Measurements from ENCODE around the gene FLOT1.

The FLOT1 gene

DNA sequence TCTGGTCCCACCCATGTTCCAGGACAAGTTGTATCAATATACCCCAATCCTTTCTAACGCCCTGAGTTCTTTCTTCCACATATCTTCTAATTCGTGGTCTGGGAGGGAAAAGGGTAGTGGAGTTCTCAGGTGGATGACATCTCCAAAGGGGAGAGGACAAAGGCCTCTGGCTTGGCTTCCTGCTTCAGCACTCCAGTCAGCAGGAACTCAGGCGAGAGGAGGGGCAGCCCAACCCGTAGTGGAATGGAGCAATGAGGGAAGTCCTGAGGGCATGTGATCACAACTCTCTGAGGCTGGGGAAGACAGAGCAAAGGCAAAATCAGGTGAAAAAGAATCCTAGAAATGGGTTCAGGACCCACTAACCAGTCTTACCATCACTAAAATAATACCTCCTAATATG lies 42.1 kb downstream of the FLOT1 start:
- DNase-seq (ENCODE audit: low read depth, low spot score): no peak

DNA sequence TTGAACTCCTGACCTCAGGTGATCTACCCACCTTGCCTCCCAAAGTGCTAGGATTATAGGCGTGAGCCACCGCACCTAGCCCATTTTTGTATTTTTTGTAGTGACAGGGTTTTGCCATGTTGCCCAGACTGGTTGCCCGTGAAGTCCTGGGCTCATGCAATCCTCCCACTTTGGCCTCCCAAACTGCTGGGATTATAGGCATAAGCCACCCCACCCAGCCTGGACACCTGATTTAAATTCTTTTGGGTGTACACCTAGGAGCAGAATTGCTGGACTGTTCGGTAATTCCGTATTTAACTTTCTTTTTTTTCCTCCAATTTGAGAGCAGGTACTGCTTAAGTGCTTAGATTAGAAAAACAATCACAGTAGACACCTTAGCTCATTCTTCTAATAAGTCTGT lies 46.1 kb downstream of the FLOT1 start:
- DNase-seq (ENCODE audit: low read depth, low spot score): no peak

DNA sequence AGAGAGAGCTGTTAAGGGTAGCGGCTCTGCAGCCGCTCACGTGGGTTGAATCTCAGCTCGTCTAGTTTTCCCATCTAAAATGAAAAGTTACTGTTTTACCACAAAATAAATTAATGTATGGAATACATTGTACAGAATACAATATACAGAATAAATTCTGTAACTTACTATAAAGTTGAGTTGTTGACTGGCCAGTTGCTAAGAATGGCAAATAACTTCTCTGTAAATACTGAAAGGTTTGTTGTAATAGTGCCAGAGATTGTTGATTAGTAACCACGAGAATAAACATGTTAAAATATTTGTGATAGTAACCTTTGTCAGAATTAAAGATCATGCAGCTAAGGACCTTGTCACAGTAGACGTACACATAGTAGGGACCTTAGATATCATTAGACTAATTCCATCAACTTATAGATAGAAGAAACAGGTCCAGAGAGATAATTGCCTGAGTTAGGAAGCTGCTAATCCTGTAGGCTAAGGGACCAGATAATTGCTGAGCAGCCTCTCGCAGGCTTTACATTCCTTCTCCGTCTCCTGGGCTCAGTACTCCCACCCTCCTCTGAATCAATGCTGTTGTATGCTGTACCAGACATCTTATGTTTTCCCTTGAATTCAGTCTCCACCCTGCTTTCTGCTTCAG lies 51.2 kb downstream of the FLOT1 start:
- DNase-seq (ENCODE audit: low read depth, low spot score): no peak

DNA sequence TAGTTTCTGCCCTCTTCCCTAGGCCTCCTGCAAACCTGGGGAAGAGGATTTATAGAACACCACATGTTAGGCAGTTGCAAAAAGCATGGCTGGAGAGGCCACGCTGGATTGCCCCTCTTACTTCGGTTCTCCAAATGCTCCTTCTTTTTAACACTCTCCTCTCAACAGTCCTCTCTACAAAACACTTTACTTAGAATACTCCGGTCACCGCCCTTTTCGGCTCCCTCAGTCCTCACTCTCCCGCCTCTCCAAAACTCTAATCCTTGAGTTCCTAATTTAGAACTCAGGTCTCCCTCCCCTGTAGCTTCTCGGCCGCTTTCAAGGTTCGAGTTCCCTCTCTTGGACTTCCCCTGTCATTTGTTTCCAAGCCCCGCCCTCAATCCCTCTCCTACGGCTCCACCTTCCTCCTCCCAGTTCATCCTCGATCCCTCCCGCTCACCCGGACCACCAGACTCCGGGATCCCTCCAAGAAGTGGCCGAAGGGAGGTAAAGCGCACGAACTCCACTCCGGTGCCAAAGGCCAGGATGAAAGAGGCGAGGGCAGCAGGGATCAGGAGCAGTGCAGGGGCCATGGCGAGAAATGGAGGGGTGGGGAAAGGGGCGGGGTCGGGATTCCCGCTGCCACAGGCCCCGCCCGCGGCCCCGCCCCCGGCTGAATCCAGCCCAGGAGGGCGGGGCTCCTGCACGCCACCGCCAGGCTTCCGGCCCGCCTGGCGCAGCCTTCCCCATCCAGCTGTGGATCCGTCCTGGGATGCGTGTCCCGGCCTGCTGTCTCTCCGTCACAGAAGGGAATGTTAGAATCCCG lies 51.9 kb downstream of the FLOT1 start, which contains the start of gene NRM:
TSS of gene NRM (minus strand) at position 582 of the 805 bp plus-strand sequence. CDS start at position 572, 10 bp downstream.
- DNase-seq (ENCODE audit: low read depth, low spot score): no peak

DNA sequence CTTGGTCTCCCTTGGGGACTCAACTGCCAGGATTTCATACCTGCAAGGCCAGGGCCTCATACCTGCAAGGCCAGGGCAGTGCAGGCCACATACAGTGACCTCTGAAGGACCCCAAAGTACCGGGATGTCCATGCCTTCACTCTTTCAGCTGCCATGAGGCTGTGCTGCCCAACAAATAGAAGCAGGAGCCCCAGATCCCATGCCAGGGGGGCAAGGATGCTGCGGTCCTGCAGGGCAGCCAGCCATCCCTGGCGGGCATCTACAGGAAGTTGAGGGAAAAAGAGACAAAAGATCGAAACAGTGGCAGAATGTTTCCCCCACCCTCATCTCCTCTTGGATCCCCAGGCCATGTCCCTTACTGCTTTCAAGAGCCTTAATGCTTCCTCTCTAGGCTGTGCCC lies 52.5 kb downstream of the FLOT1 start:
- no peak for DNase-seq (ENCODE audit: low read depth, low spot score)

DNA sequence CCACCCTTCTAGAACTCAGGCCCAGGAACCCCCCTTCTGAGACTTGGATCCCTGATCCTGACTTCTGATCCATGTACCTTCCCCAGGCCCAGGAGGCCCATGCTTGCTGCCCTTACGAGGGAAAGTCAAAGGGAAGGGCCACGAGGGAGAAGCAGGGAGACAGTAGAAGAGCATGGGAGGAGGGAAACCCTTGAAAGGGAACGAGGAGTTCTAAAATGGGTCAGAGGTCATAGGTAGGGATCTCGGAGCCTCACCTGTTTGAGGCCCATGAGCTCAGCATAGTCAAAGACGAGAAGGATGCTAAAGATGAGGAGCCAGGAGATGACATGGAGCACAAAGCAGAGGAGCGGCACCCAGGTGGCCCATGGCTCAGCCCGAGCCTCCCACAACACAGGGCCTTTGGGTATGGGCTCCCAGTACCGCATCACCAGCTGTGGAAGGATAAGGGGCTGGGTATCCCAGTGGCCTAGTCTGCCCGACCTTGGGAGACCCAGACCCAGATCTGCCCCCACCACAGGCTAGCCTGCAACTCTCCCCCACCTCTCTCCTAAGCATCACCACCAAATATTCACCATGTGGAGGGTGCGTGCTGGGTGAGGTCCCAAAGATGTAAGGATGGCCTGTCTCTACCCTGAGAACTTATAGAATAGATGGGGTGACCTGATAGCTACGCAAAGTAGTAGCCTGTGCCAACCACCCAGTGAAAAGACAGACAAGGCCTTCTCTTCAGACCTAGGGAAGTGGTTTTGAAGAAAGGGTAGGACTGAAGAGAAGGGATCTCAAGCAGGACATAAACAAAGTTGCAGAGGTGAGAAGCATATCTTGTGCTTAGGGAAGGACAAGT lies 53.2 kb downstream of the FLOT1 start:
- DNase-seq (ENCODE audit: low read depth, low spot score): no peak

DNA sequence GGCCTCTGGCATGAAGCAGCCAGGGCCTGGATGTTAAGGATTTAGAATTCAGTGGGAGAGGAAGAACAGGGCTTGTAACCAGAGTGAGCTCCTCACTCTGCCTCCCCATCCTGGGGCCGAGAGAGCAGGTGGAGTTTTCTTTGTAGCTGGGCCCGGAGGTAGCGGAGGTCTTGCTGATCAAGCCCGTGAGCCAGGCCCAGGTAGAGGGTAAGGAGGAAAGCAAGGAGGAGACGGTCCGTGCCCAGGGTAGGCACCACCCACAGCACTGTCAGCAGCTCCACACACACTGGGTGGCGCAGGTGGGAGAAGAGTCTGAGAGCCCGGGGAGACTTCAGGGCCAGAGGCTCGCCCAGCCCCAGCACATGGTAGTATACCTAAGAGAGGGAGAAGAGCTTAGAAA lies 53.9 kb downstream of the FLOT1 start:
- no peak for DNase-seq (ENCODE audit: low read depth, low spot score)

DNA sequence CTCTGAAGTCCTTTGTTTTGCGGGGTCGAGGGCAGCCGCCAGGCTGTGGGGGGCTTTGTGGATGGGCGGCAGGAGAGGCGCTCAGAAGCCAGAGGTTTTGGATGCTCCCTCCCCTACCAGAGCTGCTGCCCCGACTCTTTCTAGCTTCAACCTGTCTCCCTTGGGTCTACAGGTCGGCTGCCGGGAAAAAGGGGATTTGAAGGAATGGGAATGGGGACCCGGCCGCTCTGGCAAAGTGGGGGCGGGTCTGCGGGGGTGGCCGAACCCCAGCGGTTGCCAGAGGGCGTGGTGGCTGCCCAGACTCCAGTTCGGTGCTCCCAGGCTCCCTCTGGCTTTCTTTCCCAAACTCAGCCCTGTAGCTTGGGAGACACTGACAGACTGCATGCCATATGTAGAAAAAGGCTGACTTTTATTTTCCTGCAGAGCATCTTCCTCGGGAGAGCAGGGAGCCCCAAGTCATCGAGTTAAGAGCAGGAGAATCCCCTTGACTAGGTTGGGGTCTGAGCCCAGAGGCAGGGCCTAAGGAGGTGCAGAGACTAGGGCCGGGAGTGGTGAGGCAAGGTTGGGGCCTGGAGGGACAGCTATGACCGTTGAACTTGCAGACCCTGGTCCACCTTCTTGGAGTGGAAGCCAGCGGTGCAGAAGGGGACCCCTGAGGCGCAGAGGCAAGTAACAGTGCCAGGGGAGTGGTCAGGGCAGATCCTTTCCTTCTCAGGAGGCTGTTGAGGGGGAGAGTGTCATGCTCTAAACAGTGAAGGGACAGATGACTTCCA lies 54.6 kb downstream of the FLOT1 start:
- DNase-seq (ENCODE audit: low read depth, low spot score): no peak

DNA sequence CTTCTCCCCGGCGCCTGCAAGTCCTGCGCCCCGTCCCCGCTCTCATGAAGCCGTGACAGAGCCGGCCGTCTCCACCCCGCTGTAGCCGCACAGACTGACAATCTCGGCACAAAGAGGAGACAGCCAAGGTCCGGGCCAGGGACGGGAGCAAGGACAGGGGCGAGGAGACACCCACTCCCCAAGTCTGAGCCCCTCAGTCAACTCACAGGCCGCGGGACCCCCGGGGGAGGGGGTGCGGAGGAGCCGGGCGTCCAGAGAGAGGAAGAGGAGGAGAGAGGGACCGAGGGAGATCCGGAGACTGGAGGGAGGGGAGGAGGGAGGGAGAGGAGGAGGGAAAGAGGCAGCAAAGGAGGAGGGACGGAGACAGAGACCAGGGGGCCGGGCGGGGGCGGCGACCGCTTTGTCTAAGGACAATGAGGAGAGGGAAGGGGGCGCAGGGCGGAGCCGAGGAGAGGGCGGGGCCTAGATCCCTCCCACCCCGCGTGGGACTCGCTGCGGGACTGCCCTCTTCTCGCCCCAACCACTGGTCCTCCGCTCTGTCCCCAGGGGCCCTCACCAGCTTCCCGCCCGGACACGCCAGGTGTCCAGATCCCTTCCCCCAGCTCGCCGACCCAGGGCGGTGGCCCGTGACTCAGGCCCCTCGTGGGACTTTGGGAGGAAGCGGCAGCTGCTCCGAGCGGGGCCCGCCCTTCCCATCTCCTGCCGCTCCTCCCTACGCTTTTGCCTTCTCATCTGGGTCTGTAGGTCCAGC lies 55.4 kb downstream of the FLOT1 start:
- no peak for DNase-seq (ENCODE audit: low read depth, low spot score)

DNA sequence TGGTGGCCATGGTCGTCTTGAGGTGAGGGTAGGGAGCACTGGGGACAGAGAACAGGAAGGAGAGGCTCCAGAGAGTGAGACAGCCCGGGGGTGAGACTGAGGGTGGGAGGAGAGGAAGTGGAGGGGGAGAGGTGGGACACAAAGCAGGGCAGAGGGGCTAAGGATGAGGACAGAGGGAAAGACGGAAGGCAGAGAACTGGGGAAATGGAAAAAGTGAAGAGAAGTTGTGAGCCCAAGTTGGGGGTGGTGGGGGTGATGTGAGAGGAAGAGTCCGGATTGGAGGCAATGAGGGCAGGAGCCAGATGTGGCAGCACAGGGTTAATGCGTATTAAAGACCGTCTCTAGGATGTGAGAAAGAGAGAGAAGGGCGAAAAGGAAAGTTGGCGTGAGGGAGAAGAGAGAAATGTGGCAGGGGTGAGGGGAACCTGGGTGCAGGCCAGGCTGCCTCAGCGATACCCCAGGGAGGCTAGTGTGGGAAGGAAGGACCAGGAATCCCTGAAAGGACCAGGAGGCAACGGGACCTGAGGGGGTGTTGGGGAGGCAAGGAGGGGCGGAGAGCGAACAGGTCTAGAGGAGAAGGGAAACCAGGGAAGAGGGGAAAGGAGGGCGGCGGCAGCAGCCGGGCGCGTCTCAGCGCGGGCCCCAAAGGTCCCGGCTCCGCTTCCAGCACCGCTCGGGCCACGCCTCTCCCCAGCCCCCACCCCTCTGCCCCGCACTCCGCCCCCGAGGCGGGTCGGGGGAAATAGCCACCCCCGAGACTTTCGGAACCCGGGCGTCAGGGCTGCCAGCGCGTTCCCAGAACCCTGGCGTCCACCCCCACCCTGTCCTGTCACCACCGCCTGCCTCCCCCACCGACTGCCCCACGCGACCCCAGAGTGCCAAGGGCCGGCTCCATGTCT lies 56.2 kb downstream of the FLOT1 start, which contains the start of gene PPP1R18:
TSS of gene PPP1R18 (minus strand) at position 637 of the 899 bp plus-strand sequence. CDS start at position 10, 627 bp downstream.
- peak; percentile 78 for DNase-seq (ENCODE audit: low read depth, low spot score)

DNA sequence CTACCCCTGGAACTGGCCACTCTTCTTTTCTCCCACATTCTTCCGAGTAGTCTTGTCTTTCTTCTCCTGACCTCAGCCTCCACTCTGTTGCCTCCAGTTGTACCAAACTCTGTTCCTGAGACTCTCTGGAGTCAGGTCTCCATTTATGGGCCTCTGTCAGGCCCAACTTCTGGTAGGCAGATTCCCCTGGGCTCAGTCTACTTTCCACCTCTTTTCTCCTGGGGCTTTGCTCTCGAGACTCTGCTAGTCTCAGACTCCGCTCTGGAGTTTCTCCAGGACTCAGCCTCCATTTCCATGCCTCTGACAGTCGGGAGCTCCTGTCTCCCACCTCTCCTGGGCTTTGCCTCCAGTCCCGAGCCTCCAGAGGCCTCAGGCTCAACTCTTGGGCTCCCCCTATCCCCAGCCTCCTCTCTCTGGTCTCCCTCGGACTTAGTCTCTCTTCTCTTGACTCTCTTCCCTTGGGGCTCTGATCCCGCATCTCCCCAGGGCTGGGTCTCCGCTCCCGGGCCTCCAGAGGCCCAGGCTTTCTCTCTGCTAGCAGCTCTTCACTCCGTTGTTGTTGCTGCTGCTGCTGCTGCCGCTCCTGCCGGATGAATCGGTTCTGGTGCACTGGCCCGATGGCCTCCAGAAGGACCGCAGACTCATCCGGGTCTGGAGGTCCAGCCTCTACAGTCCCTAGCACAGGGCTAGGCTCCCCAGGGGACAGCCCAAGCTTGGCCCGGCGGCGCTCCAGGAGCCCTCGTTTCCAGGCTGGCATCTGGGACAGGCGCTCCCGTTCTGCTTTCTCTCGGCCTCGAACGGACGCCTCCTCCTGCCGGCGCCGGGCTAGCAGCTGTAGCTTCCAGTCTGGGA lies 57.1 kb downstream of the FLOT1 start:
- no peak for DNase-seq (ENCODE audit: low read depth, low spot score)

DNA sequence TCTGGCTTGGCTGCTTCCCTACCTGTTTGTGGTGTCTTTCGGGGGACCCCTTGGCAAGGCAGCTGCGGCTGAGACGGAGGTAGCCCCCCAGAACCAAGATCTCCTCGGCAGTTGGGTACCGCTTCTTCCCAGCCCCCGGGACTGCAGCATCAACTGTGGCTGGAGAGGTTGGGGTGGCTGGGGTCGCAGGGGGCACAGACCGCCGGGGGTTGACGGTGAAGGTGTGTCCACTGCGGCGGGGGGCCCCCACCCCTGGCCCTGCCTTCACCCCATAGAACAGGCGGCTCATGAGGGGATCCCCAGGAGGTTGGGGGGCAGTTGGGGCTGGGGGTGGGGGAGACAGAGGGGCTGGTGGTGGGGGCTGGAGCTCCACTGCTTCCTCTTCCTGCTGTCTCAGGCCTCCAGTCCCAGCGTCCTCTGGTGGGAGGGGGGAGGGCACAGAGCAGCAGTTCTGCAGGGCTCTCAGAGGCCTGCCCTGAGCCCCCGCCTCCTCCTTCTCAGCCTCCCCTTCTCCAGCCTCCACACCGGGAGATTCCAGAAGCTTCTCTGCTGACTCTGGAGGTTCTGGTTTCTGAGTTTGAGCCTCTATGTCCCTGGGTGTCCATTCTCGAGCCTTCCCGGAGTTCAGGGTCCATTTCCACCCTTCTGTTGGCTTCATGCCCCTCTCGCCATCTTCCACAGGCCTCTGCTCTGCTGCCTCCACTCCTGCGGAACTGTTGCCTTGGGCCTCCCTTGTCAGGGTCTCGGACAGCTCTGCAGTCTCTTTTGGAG lies 57.9 kb downstream of the FLOT1 start:
- DNase-seq (ENCODE audit: low read depth, low spot score): no peak

DNA sequence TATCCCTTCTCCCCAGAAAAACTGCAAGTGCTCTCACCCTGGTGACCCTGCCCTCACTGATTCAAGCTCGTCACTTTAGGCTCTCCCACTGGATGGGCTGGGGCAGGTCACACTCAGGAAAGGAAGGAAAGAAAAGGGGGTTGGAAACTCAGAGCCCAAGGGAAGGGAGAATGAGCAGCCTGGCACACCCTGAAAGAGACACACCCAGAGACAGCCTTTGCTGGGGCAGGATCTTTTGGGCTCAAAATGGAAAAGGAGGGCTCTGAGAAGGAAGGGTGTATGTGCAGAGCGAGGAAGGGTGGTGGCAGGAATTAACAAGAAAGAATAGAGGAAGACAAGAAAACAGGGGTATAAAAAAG lies 58.5 kb downstream of the FLOT1 start:
- DNase-seq (ENCODE audit: low read depth, low spot score): no peak

DNA sequence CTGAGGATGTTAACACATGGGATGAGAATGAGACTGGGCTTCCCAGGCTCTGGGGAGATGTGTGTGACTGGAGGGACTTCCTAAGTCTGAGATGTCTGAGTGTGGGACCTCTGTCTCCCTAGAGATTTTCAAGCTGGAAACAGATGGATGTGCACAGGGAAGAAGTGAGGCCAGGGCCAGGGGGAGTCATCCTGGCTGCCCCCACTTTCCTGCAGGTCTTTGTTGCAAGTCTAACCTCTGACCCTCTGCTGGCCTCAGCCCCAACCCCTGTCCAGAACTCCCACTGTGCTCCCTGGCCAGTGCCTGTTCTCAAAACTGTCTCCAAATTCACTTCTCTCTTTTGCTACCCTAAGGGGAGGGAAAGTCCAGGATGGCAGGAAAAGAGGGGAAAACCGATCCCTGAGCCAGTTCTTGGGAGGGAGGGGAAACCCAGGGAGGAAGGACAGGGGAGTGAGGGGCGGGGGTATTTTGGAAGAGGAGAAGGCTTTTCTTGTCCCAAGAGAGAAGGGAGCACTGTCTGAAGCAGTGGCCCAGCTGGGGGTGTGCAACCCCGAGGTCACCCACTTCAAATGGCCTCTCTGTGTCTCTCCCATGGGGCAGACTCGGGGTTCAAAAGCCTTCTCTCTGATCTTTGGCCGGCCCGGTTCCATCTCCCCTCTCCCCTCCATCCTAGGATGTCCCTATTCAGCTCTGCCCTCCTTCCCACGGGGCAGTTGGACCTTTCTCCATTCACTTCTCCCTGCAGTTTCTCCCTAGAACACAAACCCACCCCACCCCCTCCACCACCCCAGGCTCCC lies 59.1 kb downstream of the FLOT1 start:
- DNase-seq (ENCODE audit: low read depth, low spot score): no peak

DNA sequence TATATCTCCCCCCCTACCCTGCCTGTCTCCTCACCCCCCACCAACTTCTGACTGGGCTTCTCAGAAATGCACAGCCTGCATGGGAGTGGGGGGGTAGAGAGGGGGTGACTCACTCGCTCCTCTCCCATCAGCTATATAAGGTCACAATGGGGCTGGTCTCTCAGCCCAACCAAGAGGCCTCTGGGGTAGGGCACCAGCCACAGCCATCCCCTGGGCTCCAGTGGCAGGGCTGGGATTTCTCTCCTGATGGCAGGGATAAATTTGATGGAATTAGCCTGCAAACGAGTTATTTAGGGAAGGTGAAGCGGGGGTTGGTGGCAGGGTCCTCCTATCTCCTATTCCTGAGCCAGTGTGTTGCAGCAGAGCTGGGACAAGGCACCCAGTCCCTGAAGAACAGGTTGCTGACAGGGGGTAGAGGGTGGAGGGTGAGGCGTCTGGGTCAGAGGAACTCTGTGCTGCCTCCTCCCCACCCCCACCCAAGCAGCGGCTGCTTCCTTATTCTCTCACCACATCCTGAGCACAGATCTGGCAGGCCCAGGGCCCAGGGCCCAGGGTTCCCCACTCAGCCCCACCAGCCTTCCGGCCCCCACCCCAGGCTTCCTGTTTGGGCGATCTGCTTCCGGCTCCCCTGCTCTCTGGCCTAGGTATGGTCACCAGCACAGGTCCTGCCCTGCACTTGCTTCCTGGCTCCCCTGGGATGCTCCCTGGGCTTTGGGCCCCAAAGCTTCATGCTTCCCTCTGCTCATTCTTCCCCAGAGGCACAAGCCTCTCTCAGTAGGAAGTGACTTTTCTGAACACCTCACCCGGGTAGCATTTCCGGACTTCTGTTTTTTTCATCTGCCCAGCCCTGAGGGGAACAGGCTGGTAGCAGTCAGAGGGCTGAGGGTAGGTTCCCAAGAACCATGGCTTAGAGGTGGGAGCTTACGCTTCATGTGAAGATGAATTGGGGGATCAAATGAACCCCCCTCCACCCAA lies 60.1 kb downstream of the FLOT1 start:
- peak; percentile 78 for DNase-seq (ENCODE audit: low read depth, low spot score)

DNA sequence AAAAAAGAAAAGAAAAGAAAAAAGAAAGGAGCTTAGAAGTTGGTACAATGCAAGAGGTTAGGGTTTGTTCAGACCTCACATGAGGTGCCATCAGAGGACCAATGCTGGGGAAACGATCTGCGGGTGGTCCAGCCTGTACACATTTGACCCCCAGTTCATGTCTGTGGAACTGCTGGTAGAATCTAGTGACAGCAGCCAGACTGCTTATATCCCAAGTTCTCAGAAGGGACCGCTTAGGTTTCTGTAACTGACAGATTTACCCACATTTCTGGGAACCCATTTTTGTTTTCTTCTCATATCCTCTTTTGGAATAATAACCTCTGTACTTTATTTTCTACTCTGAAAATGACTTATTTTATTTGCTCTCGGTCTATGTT lies 60.7 kb downstream of the FLOT1 start:
- DNase-seq (ENCODE audit: low read depth, low spot score): no peak

All from activated naive CD8-positive, alpha-beta T cell treated with anti-CD3 and anti-CD28 coated beads, Interleukin-2, amount 50 U/mL, for 16 hours (primary cell).